ENCODE results near the gene KCNK15.

- TF ChIP-seq CTCF (IDR thresholded peaks at IDR 0.05) (no peak), POLR2A (IDR thresholded peaks at IDR 0.05) (no peak)
Measured at GRCh38 chr20:44714102-44714700, 31.5 kb upstream of the KCNK15 start.

All from thyroid gland (tissue), 4 donors.